Fibroblast of skin of left quadriceps (primary cell): ENCODE results near the gene CDH18.

Source experiments
- DNase-seq, 2 experiments: peaks; one replicate each; pipeline ENCODE4 v3.0.0-alpha.2; 2013; ENCODE audit warnings: low read depth in 2 of 2

Gene CDH18

GRCh38 chr5:19928562-19929421 lies 59.2 kb downstream of the CDH18 start:
- peak; percentile 72 for DNase-seq

GRCh38 chr5:19927919-19928318 lies 60.1 kb downstream of the CDH18 start:
- no peak for DNase-seq

GRCh38 chr5:19927170-19927569 lies 60.8 kb downstream of the CDH18 start:
- DNase-seq, result no peak

GRCh38 chr5:19923742-19924141 lies 64.3 kb downstream of the CDH18 start:
- no peak for DNase-seq

DNA sequence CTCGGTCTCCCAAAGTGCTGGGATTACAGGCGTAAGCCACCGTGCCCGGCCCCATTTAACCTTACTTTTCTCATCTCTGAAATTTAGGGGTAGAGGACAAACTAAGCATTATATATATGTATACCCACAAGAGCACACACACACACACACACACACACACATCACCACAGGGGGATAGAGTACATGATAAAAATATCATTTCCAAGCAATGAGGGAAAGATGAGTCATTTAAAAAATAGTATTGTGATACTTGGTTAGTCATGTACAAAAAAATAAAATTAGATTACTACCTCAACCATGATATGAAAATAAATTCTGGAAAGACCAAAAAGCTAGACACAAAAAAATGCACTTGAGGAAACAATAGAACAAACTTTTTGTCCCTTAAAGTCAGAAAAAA lies 67.2 kb downstream of the CDH18 start:
- no peak for DNase-seq

DNA sequence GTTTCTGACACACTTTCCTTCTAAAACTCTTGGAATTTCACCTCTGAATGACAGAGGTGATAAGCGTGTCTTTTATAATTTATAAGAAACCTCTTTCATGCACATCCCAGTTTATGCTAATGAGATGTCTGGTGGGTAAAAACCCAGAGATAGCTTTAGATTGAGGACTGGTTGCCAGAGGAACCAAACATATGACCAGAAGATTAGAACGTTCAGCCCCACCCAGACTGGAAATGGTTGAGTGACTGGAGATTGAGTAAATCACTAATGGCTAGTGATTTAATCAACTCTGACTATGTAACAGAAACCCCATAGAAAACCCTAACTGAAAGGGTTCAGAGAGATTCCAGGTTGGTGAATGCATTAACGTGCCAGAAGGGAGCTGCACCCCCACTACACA lies 69.2 kb downstream of the CDH18 start:
- no peak for DNase-seq

GRCh38 chr5:19917588-19918122 lies 70.3 kb downstream of the CDH18 start:
- peak; percentile 29 for DNase-seq

DNA sequence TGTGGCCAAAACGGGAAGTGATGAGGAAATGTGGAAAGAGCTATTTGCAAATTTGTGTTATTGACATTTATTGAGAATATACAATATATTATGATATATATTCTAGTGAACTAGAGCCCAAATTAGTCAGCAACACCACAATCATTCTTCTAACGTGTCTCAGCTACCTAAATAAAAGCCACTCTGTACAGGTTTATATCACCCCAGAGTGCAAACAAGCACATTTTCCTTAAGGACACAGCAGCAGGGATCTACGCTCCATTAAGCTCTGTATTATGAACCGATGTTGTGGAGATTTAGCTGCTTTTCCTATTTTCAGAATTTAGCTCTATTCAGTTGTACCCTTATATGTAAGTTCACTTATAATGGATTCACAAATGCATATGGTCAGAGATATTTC lies 77.9 kb downstream of the CDH18 start:
- DNase-seq, result no peak

- DNase-seq, result no peak
Measured at GRCh38 chr5:19904766-19905165, 83.2 kb downstream of the CDH18 start.

GRCh38 chr5:19903611-19904010 lies 84.4 kb downstream of the CDH18 start:
- DNase-seq, result no peak

- no peak for DNase-seq
Measured at GRCh38 chr5:19902316-19902934, 85.6 kb downstream of the CDH18 start.

DNA sequence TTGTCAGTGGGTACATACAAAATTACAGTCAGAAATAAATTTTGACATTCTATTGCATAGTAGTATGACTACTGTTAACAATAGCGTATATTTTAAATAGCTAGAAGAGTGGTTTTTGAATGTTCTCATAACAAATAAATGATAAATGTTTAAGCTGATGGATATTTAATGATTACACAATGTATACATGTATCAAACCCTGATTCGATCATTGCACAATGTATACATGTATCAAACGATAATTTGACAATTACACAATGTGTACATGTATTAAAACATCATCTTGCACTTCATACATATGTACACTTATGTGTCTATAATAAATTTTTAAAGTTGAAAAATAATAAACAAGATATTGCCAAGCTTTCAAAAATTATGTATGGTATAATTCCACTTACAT lies 87.7 kb downstream of the CDH18 start:
- no peak for DNase-seq

DNA sequence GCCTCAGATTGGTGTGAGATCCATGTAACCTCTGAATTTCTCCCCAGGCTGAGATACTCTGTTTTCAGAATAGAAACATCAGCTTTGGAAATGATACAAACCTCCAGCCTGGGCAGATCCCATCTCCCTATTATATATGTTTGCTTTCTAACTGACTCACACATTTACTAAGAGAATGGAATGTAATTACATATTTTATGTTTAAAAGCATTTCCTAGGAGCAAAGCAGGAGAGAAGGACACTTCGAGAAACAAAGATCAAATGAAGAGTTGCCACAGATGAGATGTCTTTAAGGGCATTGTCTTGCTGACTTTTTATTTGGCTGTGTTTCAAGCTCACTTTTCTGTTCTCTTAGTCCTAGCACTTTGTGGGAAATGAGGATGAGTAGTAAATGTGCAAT lies 96.3 kb downstream of the CDH18 start:
- peak; percentile 40 to 47 for DNase-seq

- peak; percentile 37 to 46 for DNase-seq
Measured at GRCh38 chr5:19886123-19886917, 101.7 kb downstream of the CDH18 start.

- no peak for DNase-seq
Measured at GRCh38 chr5:19885040-19885824, 102.8 kb downstream of the CDH18 start.

DNA sequence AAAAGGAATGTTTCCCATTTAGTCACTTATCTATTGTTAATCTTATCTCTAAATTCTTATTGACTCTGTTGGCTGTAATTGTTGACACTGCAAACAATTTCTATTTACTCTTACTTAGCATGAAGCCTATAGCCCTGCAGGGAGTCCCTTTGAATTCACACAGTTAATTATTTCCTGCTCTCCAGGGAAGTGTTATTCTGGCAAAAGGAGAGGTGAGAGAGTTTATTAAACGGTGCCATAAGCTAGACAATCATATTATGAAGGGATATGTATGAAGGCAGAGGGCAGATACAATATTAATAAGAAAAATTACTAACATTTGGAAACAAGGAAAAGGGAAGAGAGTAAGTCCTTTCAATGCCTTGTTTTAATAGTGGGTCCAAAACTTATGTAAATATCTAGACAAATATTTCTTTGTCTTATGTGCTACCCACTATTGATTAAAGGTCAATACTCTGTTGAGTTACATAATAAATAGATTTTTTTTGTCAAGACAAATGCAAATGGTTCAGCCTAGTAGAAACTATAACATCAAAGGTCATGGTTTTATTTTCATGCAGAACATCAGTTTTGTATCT lies 107.1 kb downstream of the CDH18 start:
- DNase-seq, result no peak

- DNase-seq, result no peak
Measured at GRCh38 chr5:19880458-19880857, 107.5 kb downstream of the CDH18 start.

- DNase-seq, result no peak
Measured at GRCh38 chr5:19874811-19875210, 113.2 kb downstream of the CDH18 start.

GRCh38 chr5:19866090-19866450 lies 121.9 kb downstream of the CDH18 start:
- no peak for DNase-seq

DNA sequence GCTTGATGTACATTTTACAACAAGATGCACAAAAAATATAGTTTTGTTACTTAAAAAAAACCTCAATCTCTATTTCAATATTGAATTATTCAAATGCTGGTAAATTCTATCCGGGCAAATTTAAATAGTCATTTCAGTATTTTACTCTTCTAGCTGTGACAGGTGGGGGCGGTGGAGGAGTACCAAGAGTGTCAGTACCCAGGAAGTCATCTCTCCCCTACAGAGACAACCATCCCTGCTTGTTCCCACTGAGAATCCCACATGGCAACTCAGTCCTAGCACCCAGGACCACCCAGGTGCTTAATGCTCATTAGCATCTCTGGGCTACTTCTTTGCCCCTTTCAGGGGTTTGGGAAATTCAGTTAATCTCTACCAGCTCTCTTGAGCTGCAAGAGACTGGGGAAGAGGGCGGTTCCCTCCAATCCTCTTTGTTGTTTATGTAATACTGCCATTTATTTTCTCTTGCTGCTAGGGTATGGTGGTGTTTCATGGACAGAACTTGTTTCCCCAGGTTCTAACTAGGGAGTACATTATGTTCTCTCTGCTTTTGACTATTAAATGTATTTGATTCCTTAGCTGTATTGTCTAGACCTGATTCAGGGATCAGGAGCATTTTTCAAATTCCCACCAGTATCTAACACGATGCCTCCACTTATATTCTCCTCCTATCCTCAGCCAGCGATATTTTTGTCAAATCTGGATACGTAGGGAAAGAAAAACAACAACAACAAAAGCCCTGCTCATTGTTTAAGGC lies 122.5 kb downstream of the CDH18 start:
- no peak for DNase-seq
